Neural progenitor cell (in vitro differentiated cells): Measurements from ENCODE around the gene CTSE. TPM values are rescaled to one million over a fixed set of nuclear protein-coding genes. Genes with fewer than 3 reads are reported as not detected.
A peak's percentile ranks its signal among the peaks of the same experiment; 100 is the strongest.

Source experiments
- DNase-seq: peaks from one replicate; pipeline ENCODE4 v3.0.0-alpha.2; 2016; ENCODE audit warnings: low spot score
- H2AFZ ChIP-seq: fragments of 200-600 bp; sonication (generic); replicated peaks from 2 replicates; pipeline ENCODE4 v1.6.1; 2016; ENCODE audit warnings: antibody characterized with exemption
- H3F3A ChIP-seq: fragments of 200-600 bp; sonication (generic); 2 replicates; pipeline ENCODE4 v1.6.1; 2016; ENCODE audit warnings: antibody characterized with exemption, low read depth
- H3K27ac ChIP-seq: fragments of 200-600 bp; sonication (generic); 2 replicates; pipeline ENCODE4 v1.5.1; 2016; ENCODE audit warnings: mild to moderate bottlenecking
- H3K27me3 ChIP-seq: fragments of 200-600 bp; sonication (generic); 2 replicates; pipeline ENCODE4 v1.6.1; 2016; ENCODE audit warnings: mild to moderate bottlenecking, moderate library complexity
- H3K36me3 ChIP-seq: fragments of 200-600 bp; sonication (generic); 2 replicates; pipeline ENCODE4 v1.5.1; 2016
- H3K4me1 ChIP-seq: fragments of 200-600 bp; sonication (generic); 2 replicates; pipeline ENCODE4 v1.6.1; 2016; ENCODE audit warnings: mixed run types
- H3K4me2 ChIP-seq: fragments of 200-600 bp; sonication (generic); 2 replicates; pipeline ENCODE4 v1.6.1; 2016
- H3K4me3 ChIP-seq: fragments of 200-600 bp; sonication (generic); 2 replicates; pipeline ENCODE4 v1.5.1; 2016
- H3K79me2 ChIP-seq: fragments of 200-600 bp; sonication (generic); 2 replicates; pipeline ENCODE4 v1.6.1; 2016; ENCODE audit warnings: low read depth
- H3K9ac ChIP-seq: fragments of 200-600 bp; sonication (generic); 2 replicates; pipeline ENCODE4 v1.6.1; 2016
- H3K9me3 ChIP-seq: fragments of 200-600 bp; sonication (generic); 2 replicates; pipeline ENCODE4 v1.5.1; 2016; ENCODE audit warnings: low read depth
- H4K20me1 ChIP-seq: fragments of 200-600 bp; sonication (generic); 2 replicates; pipeline ENCODE4 v1.6.1; 2016; ENCODE audit warnings: low read depth
- H3K27ac Mint-ChIP-seq: 3 replicates; pipeline ENCODE4 v1.8.0; 2021; ENCODE audit warnings: mixed read lengths
- H3K27me3 Mint-ChIP-seq: 2 replicates; pipeline ENCODE4 v1.8.0; 2022; ENCODE audit warnings: low read depth, mild to moderate bottlenecking, inconsistent platforms, moderate library complexity, mixed read lengths; ENCODE audit not compliant: insufficient read depth
- H3K36me3 Mint-ChIP-seq: 3 replicates; pipeline ENCODE4 v1.8.0; 2021; ENCODE audit warnings: mixed read lengths
- H3K4me1 Mint-ChIP-seq: 3 replicates; pipeline ENCODE4 v1.8.0; 2021; ENCODE audit warnings: mixed read lengths
- H3K4me3 Mint-ChIP-seq: 3 replicates; pipeline ENCODE4 v1.8.0; 2021; ENCODE audit warnings: mild to moderate bottlenecking, moderate library complexity, mixed read lengths
- H3K9me3 Mint-ChIP-seq: 3 replicates; pipeline ENCODE4 v1.8.0; 2020; ENCODE audit warnings: mixed read lengths
- CTCF ChIP-seq: fragments of 200-600 bp; sonication (generic); IDR thresholded peaks from 2 replicates; pipeline ENCODE4 v1.5.1; 2017; ENCODE audit warnings: antibody characterized with exemption, mild to moderate bottlenecking
- EZH2 ChIP-seq: fragments of 200-600 bp; sonication (generic); IDR thresholded peaks from 2 replicates; pipeline ENCODE4 v1.6.1; 2017; ENCODE audit warnings: antibody characterized with exemption, mild to moderate bottlenecking, moderate library complexity
- EZH2phosphoT487 ChIP-seq: fragments of 200-600 bp; sonication (generic); IDR thresholded peaks from 2 replicates; pipeline ENCODE4 v1.6.1; 2017; ENCODE audit warnings: antibody characterized with exemption
- total RNA-seq: library from RNA; depleted of rRNA; stranded (reverse); fragments of >200 nt; gene quantifications from 2 replicates; pipeline ENCODE4 v1.2.3, GENCODE V29; 2015; ENCODE audit warnings: low replicate concordance

The CTSE gene
- total RNA-seq, 1 donor from 2014 or later: not detected

- Histone ChIP-seq H3K27ac (no peak overlapping the region), H3K4me1 (peaks cover 10% of the 10 kb centered on the region), H3K79me2 (no peaks in the 10 kb centered on the region), H3K4me3 (no peak overlapping the region), H3F3A (peaks cover 19% of the 10 kb centered on the region), H3K4me2 (no peak overlapping the region), H4K20me1 (no peaks in the 10 kb centered on the region), H3K27me3 (no peaks in the 10 kb centered on the region), H2AFZ (no peak overlapping the region), H3K9me3 (no peaks in the 10 kb centered on the region), H3K36me3 (no peaks in the 10 kb centered on the region), H3K9ac (no peak overlapping the region)
- no peak overlapping the region for H3K4me3 Mint-ChIP-seq
- DNase-seq: no peak
- H3K36me3 Mint-ChIP-seq: no peaks in the 10 kb centered on the region
- TF ChIP-seq EZH2phosphoT487 (no peak), CTCF (no peak), EZH2 (no peak)
- no peak overlapping the region for H3K27ac Mint-ChIP-seq
- H3K4me1 Mint-ChIP-seq: peaks cover 8% of the 10 kb centered on the region
- peaks cover 15% of the 10 kb centered on the region for H3K27me3 Mint-ChIP-seq
- H3K9me3 Mint-ChIP-seq: peaks cover 6% of the 10 kb centered on the region
Observed at GRCh38 chr1:205970486-205970885, 53.2 kb downstream of the CTSE start.

- TF ChIP-seq EZH2 (no peak), CTCF (no peak), EZH2phosphoT487 (no peak)
- no peak overlapping the region for H3K4me2 ChIP-seq
- H3K36me3 ChIP-seq: no peaks in the 10 kb centered on the region
- Mint-ChIP-seq H3K36me3 (no peaks in the 10 kb centered on the region), H3K9me3 (no peaks in the 10 kb centered on the region), H3K4me3 (no peak overlapping the region), H3K27ac (no peak overlapping the region), H3K27me3 (peaks cover 7% of the 10 kb centered on the region), H3K4me1 (peaks cover 17% of the 10 kb centered on the region)
- peaks cover 12% of the 10 kb centered on the region for H3F3A ChIP-seq
- H3K27me3 ChIP-seq: no peaks in the 10 kb centered on the region
- no peak for DNase-seq
- peaks cover 3% of the 10 kb centered on the region for H4K20me1 ChIP-seq
- H3K4me3 ChIP-seq: no peak overlapping the region
- H3K79me2 ChIP-seq: no peaks in the 10 kb centered on the region
- no peak overlapping the region for H3K27ac ChIP-seq
- no peak overlapping the region for H3K9ac ChIP-seq
- no peak overlapping the region for H2AFZ ChIP-seq
- H3K4me1 ChIP-seq: peaks cover 19% of the 10 kb centered on the region
- H3K9me3 ChIP-seq: no peaks in the 10 kb centered on the region
Observed at GRCh38 chr1:205969229-205969628, 54.5 kb downstream of the CTSE start.

GRCh38 chr1:205967554-205968335, 56.0 kb downstream of the CTSE start:
- TF ChIP-seq EZH2phosphoT487 (no peak), CTCF (no peak), EZH2 (no peak)
- no peak overlapping the region for H3K9ac ChIP-seq
- H3K9me3 Mint-ChIP-seq: no peaks in the 10 kb centered on the region
- H3K9me3 ChIP-seq: no peaks in the 10 kb centered on the region
- no peaks in the 10 kb centered on the region for H3K36me3 ChIP-seq
- H3K4me3 ChIP-seq: no peak overlapping the region
- no peak overlapping the region for H3K4me2 ChIP-seq
- peaks cover 3% of the 10 kb centered on the region for H4K20me1 ChIP-seq
- peaks cover 19% of the 10 kb centered on the region for H3K4me1 ChIP-seq
- H3K36me3 Mint-ChIP-seq: no peaks in the 10 kb centered on the region
- no peak overlapping the region for H3K27ac ChIP-seq
- H3K27me3 Mint-ChIP-seq: peaks cover 8% of the 10 kb centered on the region
- H3K27ac Mint-ChIP-seq: peak overlapping the region; percentile 32
- no peak overlapping the region for H3K4me3 Mint-ChIP-seq
- no peaks in the 10 kb centered on the region for H3F3A ChIP-seq
- no peaks in the 10 kb centered on the region for H3K27me3 ChIP-seq
- DNase-seq: no peak
- no peaks in the 10 kb centered on the region for H3K79me2 ChIP-seq
- H2AFZ ChIP-seq: no peak overlapping the region
- H3K4me1 Mint-ChIP-seq: peaks cover 17% of the 10 kb centered on the region
